ENCODE measurements around the gene ATP10B.

The ATP10B gene

DNA sequence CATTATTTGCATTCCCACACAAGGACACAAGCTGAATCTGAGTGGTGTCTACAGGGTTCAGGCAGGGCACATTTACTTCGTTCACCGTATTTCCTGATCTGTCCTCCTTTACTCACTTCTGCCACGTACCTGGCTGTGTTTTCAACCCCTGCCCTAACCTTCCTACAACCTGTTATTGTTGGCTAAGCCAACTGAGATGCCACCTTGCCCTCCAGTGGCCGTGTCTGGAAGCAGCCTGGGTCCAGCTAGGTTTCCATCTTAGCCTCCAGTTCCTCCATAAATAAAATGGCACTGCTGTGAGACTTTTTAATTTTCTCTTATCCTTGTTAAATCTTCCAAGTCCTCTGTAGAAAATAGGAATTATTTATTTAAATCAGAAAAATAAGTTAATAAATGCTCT, 64.8 kb downstream of the ATP10B start:
- no peak for DNase-seq (ENCODE audit: low read depth)
- TF ChIP-seq, protein P1, sequence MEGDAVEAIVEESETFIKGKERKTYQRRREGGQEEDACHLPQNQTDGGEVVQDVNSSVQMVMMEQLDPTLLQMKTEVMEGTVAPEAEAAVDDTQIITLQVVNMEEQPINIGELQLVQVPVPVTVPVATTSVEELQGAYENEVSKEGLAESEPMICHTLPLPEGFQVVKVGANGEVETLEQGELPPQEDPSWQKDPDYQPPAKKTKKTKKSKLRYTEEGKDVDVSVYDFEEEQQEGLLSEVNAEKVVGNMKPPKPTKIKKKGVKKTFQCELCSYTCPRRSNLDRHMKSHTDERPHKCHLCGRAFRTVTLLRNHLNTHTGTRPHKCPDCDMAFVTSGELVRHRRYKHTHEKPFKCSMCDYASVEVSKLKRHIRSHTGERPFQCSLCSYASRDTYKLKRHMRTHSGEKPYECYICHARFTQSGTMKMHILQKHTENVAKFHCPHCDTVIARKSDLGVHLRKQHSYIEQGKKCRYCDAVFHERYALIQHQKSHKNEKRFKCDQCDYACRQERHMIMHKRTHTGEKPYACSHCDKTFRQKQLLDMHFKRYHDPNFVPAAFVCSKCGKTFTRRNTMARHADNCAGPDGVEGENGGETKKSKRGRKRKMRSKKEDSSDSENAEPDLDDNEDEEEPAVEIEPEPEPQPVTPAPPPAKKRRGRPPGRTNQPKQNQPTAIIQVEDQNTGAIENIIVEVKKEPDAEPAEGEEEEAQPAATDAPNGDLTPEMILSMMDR (IDR thresholded peaks at IDR 0.05; ENCODE audit: low read depth, low read length, missing control alignments): peak; percentile 18
- H3K4me3 ChIP-seq (ENCODE audit: low read depth, low read length): no peak overlapping the region
- in situ Hi-C loops (cut with HindIII; ENCODE audit: low sequenced_read_pairs): no loop called here

DNA sequence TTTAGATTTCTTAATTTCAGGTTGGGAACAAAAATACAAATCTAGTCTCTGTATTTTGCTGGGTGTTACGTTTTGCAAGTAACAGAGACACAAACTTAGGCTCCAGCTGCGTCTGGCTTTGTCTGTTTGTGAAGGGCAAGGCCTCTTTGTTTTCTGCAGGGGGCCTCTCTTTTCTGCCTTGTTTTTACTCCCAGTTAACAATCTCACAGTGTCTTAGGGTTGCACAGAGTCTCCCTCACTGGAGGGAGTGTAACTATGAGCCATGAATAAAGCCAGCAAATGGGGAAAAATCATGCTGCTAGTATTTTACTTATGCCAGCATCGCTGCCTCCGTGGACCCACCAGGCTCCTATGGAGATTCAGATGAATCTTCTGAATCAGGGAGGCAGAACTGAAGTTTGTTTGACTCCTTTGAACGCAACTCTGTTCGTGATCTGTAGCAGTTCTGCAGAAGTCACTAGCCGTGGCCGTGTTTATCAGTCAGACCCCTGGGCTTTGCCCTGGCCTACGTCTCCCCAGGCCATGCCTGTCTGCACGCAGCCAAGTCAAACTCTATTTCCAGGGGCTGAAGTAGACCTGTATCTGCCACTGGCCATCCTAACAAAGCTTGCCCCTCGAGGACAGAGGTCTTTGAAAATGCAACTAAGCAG, 77.2 kb downstream of the ATP10B start:
- no peak for DNase-seq (ENCODE audit: low read depth)
- TF ChIP-seq, protein P1 (IDR thresholded peaks at IDR 0.05; ENCODE audit: low read depth, low read length, missing control alignments): no peak
- in situ Hi-C loops (cut with HindIII; ENCODE audit: low sequenced_read_pairs): no loop called here
- no peak overlapping the region for H3K4me3 ChIP-seq (ENCODE audit: low read depth, low read length)

DNA sequence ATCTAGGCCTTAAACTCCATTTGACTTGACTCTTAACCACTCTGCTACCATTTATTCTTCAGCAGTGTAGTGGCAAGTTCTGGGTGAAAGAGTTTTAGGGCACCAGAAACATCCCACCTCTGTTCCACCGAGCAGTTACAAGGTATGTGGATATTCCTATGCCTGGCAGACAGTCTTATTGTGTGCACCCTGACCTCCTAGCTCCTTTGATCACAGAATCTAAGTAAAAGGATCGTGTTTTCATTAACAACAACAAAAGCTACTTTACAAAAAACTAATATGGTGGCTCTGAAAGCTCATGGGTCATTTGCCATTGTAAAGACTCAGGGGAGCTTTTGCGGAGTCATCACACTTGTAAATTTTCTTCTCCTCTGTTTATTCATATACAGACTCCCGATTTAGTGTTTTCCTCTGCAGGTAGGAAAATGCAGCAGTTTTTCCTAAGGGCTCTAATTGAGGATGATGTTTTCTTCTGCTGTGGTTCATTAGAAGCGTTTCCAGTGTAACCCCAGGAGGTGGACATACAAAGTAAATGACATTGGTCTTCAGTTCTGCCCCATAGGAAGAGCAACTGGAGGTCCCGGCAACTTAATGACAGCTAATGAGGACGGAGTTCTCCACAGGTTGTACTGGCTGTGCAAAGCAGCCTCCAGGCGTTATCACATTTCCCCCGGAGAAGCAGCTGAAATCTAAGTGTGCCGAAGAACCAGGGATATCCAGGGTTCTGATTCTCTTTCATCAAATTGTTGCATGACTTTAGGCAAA, 78.2 kb downstream of the ATP10B start:
- in situ Hi-C loops (cut with HindIII; ENCODE audit: low sequenced_read_pairs): no loop called here
- H3K4me3 ChIP-seq (ENCODE audit: low read depth, low read length): no peak overlapping the region
- TF ChIP-seq, protein P1 (IDR thresholded peaks at IDR 0.05; ENCODE audit: low read depth, low read length, missing control alignments): no peak
- no peak for DNase-seq (ENCODE audit: low read depth)

DNA sequence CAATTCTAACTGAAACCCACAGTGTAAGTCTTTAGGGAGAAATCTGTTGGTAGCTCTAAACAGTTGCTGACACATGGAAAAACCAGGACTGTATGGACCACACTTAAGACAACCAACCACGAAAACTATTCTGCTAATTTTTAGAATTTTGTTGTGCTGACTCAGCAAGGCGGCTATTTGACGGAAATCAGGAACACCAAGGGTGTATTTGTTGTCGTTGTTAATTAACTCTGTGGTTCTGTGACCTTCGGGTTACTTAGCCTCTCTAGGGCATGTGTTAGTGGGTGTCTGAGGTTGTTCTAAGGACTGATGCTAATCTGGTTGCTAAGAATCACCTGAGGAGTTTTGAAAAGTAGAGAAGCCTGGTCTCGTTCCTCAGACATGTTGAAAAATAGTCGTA, 79.2 kb downstream of the ATP10B start:
- no peak overlapping the region for H3K4me3 ChIP-seq (ENCODE audit: low read depth, low read length)
- in situ Hi-C loops (cut with HindIII; ENCODE audit: low sequenced_read_pairs): no loop called here
- DNase-seq (ENCODE audit: low read depth): no peak
- TF ChIP-seq, protein P1 (IDR thresholded peaks at IDR 0.05; ENCODE audit: low read depth, low read length, missing control alignments): no peak

DNA sequence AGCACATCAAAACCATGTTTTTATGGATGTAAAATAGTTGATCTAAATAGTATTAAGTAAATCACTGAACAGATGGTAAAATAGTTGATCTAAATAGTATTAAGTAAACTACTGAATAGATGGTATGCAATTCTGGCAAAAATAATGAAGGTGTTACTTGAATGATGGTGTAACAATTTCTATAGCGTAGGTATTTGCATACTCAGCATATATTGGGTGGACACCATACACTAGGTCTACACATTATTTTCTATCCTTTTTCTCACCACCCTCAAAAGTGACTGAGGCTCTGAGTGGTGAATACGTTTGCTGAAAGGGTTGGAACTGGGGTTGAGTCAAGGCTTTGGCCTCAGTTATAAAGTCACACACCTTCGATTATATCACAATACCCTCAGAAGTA, 81.3 kb downstream of the ATP10B start:
- in situ Hi-C loops (cut with HindIII; ENCODE audit: low sequenced_read_pairs): no loop called here
- no peak for DNase-seq (ENCODE audit: low read depth)
- no peak overlapping the region for H3K4me3 ChIP-seq (ENCODE audit: low read depth, low read length)
- TF ChIP-seq, protein P1 (IDR thresholded peaks at IDR 0.05; ENCODE audit: low read depth, low read length, missing control alignments): no peak

DNA sequence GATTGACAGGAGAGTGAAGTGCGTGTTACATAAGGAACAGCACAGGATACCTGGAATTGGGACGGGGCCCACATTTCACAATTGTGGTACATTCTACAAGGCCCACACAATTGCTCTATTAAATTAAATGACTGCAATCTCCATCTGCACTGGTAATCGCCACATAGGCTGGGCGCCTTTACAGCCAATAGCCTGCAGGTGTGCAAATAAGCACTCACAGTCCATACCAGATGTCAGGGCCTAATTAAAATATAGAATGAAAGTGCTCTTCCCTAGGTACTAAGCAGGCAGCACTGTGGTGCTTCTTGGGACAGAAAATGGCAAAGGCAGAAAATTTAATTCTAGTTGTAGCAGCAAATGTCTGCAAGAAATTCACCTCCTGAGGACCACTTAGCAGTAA, 82.7 kb downstream of the ATP10B start:
- no peak overlapping the region for H3K4me3 ChIP-seq (ENCODE audit: low read depth, low read length)
- in situ Hi-C loops (cut with HindIII; ENCODE audit: low sequenced_read_pairs): no loop called here
- TF ChIP-seq, protein P1 (IDR thresholded peaks at IDR 0.05; ENCODE audit: low read depth, low read length, missing control alignments): no peak
- DNase-seq (ENCODE audit: low read depth): no peak

All from astrocyte of the cerebellum (primary cell).